ENCODE data around the gene KCTD17. TPM values are rescaled to one million over a fixed set of nuclear protein-coding genes. Genes with fewer than 3 reads are reported as not detected.

The KCTD17 gene
- total and polyA plus RNA-seq, 2 of the 13 experiments (the other 11 are each of a cell fraction or from before 2014, with no cell fraction given) = 5.3 to 11.7 TPM

GRCh38 chr22:37021710-37022482 is 29.6 kb upstream of the KCTD17 start:
- H3K4me1 ChIP-seq (ENCODE audit: insufficient read depth, low read length) = peaks cover 79% of the 10 kb centered on the region
- no peaks in the 10 kb centered on the region; a peak in 1 of 5 replicates for H3K27me3 ChIP-seq (ENCODE audit: control insufficient read depth in 1 of 2, insufficient read depth in 2 of 2, low read length in 2 of 2)
- BruUV-seq (replicated peaks) = no TSS peak
- H3K4me2 ChIP-seq (ENCODE audit: low read depth, low read length) = peak overlapping the region; percentile 57
- peaks cover 66% of the 10 kb centered on the region for H3K79me2 ChIP-seq (ENCODE audit: insufficient read depth, low read length)
- ChIA-PET POLR2A (interaction anchor here (3.0 to 11.6 kb wide), 2 partner anchors 9 to 23 kb away, joined by 37 to 383 read pairs; no protein-coding TSS in a partner anchor), CTCF (ENCODE audit: low intra/inter-chr PET ratio, low total read pairs) (interaction anchor here (1.0 kb wide), 1 partner anchor 22 kb away, joined by 4 read pairs; no protein-coding TSS in a partner anchor)
- peaks cover 13 to 30% of the 10 kb centered on the region in 2 experiments for H3K36me3 ChIP-seq (replicated peaks in 1 of 2; ENCODE audit: control insufficient read depth in 1 of 2, insufficient read depth in 2 of 2, low read length in 2 of 2)
- peak overlapping the region; percentile 54 for H3K27ac ChIP-seq (ENCODE audit: extremely low read length, insufficient read depth, low read length)
- H4K20me1 ChIP-seq (ENCODE audit: insufficient read depth, low read length) = peaks cover 10% of the 10 kb centered on the region; the same call in 1 of the 2 replicates
- ATAC-seq = peak; percentile 7; the same call in 1 of the 3 replicates
- peak; percentile 28 for FAIRE-seq
- peak overlapping the region in 2 of 3 experiments; percentile 11 to 26; a peak in 2 of 6 replicates for H3K4me3 ChIP-seq (replicated peaks in 1 of 3; ENCODE audit: insufficient read depth in 1 of 3, low read depth in 2 of 3, low read length in 3 of 3)
- no peak overlapping the region for H2AFZ ChIP-seq (ENCODE audit: low read length)
- peak overlapping the region; percentile 40 for H3K9ac ChIP-seq (ENCODE audit: insufficient read depth, low read depth, low read length)
- intact Hi-C loops (cut with micrococcal nuclease; ENCODE audit: unreplicated experiment) (loop anchor here (5.0 kb wide), 1 partner anchor 35 kb away; no protein-coding TSS in a partner anchor), in situ Hi-C loops (cut with HindIII; ENCODE audit: extremely low pct_ligation_motif_present, low pct_unique_long_range_greater_than_20kb) (no loop called here)
- 76% methylated on average over 12 of the region's 13 CpGs for WGBS (ENCODE audit: low lambda C conversion rate)
- no peaks in the 10 kb centered on the region for H3K9me3 ChIP-seq (ENCODE audit: low read length)
- no peak for DNase-seq (ENCODE audit: low spot score)
- TF ChIP-seq SMC3 (IDR thresholded peaks at IDR 0.05; ENCODE audit: low read length) (peak; percentile 26; the same call in 1 of the 2 replicates), ZNF280D (CRISPR knock-in tag; IDR thresholded peaks at IDR 0.05) (peak; percentile 53; the same call in 1 of the 2 replicates), POLR2A (IDR thresholded peaks at IDR 0.05; ENCODE audit: insufficient read depth in 1 of 2, low read depth in 2 of 2, low read length in 2 of 2) (peak in 1 of 2 experiments; percentile 10; a peak in 1 of 4 replicates), ZBTB20 (CRISPR knock-in tag; IDR thresholded peaks at IDR 0.05; ENCODE audit: borderline replicate concordance, low read depth) (no peak), CTCF (CRISPR knock-in tag; IDR thresholded peaks at IDR 0.05) (peak; percentile 73), ZNF207 (IDR thresholded peaks at IDR 0.05; ENCODE audit: borderline replicate concordance) (no peak), ZNF460 (CRISPR knock-in tag; IDR thresholded peaks at IDR 0.05; ENCODE audit: borderline replicate concordance) (peak; percentile 41; the same call in 1 of the 2 replicates), ZNF577 (CRISPR knock-in tag; IDR thresholded peaks at IDR 0.05; ENCODE audit: borderline replicate concordance, low read depth) (no peak), GATAD2A (CRISPR knock-in tag; IDR thresholded peaks at IDR 0.05) (peak; percentile 31; the same call in 1 of the 2 replicates), CENPX (CRISPR knock-in tag; IDR thresholded peaks at IDR 0.05) (no peak), TAF1 (CRISPR knock-in tag; IDR thresholded peaks at IDR 0.05) (no peak), MTA3 (CRISPR knock-in tag; IDR thresholded peaks at IDR 0.05) (no peak), ZGPAT (CRISPR knock-in tag; IDR thresholded peaks at IDR 0.05) (no peak), ZBTB49 (CRISPR knock-in tag; IDR thresholded peaks at IDR 0.05; ENCODE audit: borderline replicate concordance) (no peak)
